Measurements from ENCODE around the gene RBM19. TPM values are rescaled to one million over a fixed set of nuclear protein-coding genes. Genes with fewer than 3 reads are reported as not detected.

The RBM19 gene
- total RNA-seq, 1 experiment from 2014 or later: 35.7 TPM

DNA sequence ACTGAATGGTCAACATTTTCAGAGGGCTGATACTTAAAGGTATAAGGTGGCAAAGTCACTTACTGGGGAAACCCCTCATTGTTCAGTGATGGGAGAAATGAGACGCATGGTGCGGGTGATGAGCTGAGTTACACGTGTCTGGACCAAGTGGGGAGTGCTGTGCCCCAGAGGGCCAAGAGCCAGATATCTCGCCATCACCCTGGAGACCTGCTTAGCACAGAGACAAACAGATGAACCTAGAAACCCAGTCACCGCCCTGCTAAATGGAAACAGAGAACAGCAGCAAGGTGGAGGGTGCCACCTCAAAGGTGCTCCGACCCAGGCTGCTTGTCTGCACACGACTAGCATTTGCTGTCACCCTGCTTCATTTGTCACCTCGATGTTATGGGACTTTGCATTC is 92.4 kb downstream of the RBM19 start:
- intact Hi-C loops (cut with micrococcal nuclease; ENCODE audit: unreplicated experiment): no loop called here
- H3K36me3 ChIP-seq (ENCODE audit: control insufficient read depth, insufficient read depth, low read length): peaks cover 1% of the 10 kb centered on the region; the same call in 1 of the 2 replicates
- Mint-ChIP-seq H3K27ac (ENCODE audit: unreplicated experiment) (no peak overlapping the region), H3K27me3 (ENCODE audit: insufficient read depth, unreplicated experiment) (no peaks in the 10 kb centered on the region), H3K36me3 (ENCODE audit: insufficient read depth, unreplicated experiment) (peaks cover 10% of the 10 kb centered on the region), H3K4me3 (ENCODE audit: unreplicated experiment) (no peak overlapping the region), H3K4me1 (ENCODE audit: low read depth, unreplicated experiment) (no peaks in the 10 kb centered on the region), H3K9me3 (ENCODE audit: unreplicated experiment) (no peaks in the 10 kb centered on the region)
- no TSS peak for BruUV-seq (replicated peaks)
- H3K4me3 ChIP-seq (ENCODE audit: low read depth, low read length): no peak overlapping the region
- no peak for DNase-seq
- H3K27me3 ChIP-seq (replicated peaks; ENCODE audit: control insufficient read depth, insufficient read depth, low read length): no peaks in the 10 kb centered on the region
- TF ChIP-seq, protein P1, sequence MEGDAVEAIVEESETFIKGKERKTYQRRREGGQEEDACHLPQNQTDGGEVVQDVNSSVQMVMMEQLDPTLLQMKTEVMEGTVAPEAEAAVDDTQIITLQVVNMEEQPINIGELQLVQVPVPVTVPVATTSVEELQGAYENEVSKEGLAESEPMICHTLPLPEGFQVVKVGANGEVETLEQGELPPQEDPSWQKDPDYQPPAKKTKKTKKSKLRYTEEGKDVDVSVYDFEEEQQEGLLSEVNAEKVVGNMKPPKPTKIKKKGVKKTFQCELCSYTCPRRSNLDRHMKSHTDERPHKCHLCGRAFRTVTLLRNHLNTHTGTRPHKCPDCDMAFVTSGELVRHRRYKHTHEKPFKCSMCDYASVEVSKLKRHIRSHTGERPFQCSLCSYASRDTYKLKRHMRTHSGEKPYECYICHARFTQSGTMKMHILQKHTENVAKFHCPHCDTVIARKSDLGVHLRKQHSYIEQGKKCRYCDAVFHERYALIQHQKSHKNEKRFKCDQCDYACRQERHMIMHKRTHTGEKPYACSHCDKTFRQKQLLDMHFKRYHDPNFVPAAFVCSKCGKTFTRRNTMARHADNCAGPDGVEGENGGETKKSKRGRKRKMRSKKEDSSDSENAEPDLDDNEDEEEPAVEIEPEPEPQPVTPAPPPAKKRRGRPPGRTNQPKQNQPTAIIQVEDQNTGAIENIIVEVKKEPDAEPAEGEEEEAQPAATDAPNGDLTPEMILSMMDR (IDR thresholded peaks at IDR 0.05; ENCODE audit: insufficient read depth in 1 of 2, low read depth in 1 of 2, low read length in 1 of 2, severe bottlenecking in 1 of 2, unreplicated experiment in 1 of 2): no peak
- ChIA-PET CTCF (interaction anchor here (0.7 kb wide), 1 partner anchor 106 kb away, joined by 4 read pairs; no protein-coding TSS in a partner anchor), POLR2A (no interaction called here)
- H3K4me1 ChIP-seq: no peaks in the 10 kb centered on the region
- H3K9me3 ChIP-seq: no peaks in the 10 kb centered on the region

DNA sequence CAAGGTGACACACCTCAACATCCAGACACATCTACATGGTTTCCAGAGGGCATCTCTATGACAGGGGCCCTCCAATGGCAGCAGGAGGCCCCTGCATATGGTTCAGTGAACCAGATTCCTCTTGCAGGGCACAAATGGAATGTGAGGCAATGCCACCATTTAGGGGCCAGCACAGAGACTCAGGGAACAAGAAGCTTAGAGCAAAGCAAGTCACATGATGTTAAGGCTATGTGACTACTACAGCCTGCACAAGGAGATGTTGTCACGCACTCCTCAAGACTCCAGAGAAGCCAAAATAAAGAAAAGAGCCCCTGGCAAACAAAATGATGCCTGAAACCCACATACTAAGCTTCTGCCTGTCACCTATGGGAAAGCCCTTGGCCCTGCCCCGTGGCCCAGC is 95.2 kb downstream of the RBM19 start:
- DNase-seq: no peak
- H3K9me3 ChIP-seq: no peaks in the 10 kb centered on the region
- Mint-ChIP-seq H3K36me3 (ENCODE audit: insufficient read depth, unreplicated experiment) (peaks cover 6% of the 10 kb centered on the region), H3K27ac (ENCODE audit: unreplicated experiment) (no peak overlapping the region), H3K9me3 (ENCODE audit: unreplicated experiment) (no peaks in the 10 kb centered on the region), H3K4me3 (ENCODE audit: unreplicated experiment) (no peak overlapping the region), H3K4me1 (ENCODE audit: low read depth, unreplicated experiment) (no peaks in the 10 kb centered on the region), H3K27me3 (ENCODE audit: insufficient read depth, unreplicated experiment) (no peaks in the 10 kb centered on the region)
- no TSS peak for BruUV-seq (replicated peaks)
- H3K4me3 ChIP-seq (ENCODE audit: low read depth, low read length): no peak overlapping the region
- intact Hi-C loops (cut with micrococcal nuclease; ENCODE audit: unreplicated experiment): no loop called here
- H3K4me1 ChIP-seq: no peaks in the 10 kb centered on the region
- CTCF ChIA-PET: no interaction called here
- POLR2A ChIA-PET: no interaction called here
- no peaks in the 10 kb centered on the region for H3K27me3 ChIP-seq (replicated peaks; ENCODE audit: control insufficient read depth, insufficient read depth, low read length)
- H3K36me3 ChIP-seq (ENCODE audit: control insufficient read depth, insufficient read depth, low read length): peaks cover 1% of the 10 kb centered on the region; the same call in 1 of the 2 replicates
- TF ChIP-seq, protein P1 (IDR thresholded peaks at IDR 0.05; ENCODE audit: insufficient read depth in 1 of 2, low read depth in 1 of 2, low read length in 1 of 2, severe bottlenecking in 1 of 2, unreplicated experiment in 1 of 2): no peak

- DNase-seq: no peak
- H3K27ac Mint-ChIP-seq (ENCODE audit: unreplicated experiment): no peak overlapping the region
- H3K36me3 Mint-ChIP-seq (ENCODE audit: insufficient read depth, unreplicated experiment): peaks cover 11% of the 10 kb centered on the region
- no TSS peak for BruUV-seq (replicated peaks)
- Histone ChIP-seq H3K36me3 (ENCODE audit: control insufficient read depth, insufficient read depth, low read length) (peaks cover 1% of the 10 kb centered on the region; the same call in 1 of the 2 replicates), H3K4me1 (no peaks in the 10 kb centered on the region), H3K4me3 (ENCODE audit: low read depth, low read length) (no peak overlapping the region), H3K27me3 (replicated peaks; ENCODE audit: control insufficient read depth, insufficient read depth, low read length) (no peaks in the 10 kb centered on the region), H3K9me3 (no peaks in the 10 kb centered on the region)
- ChIA-PET POLR2A (no interaction called here), CTCF (no interaction called here)
- no peak overlapping the region for H3K4me3 Mint-ChIP-seq (ENCODE audit: unreplicated experiment)
- H3K27me3 Mint-ChIP-seq (ENCODE audit: insufficient read depth, unreplicated experiment): no peaks in the 10 kb centered on the region
- intact Hi-C loops (cut with micrococcal nuclease; ENCODE audit: unreplicated experiment): no loop called here
- no peaks in the 10 kb centered on the region for H3K4me1 Mint-ChIP-seq (ENCODE audit: low read depth, unreplicated experiment)
- no peaks in the 10 kb centered on the region for H3K9me3 Mint-ChIP-seq (ENCODE audit: unreplicated experiment)
- TF ChIP-seq, protein P1 (IDR thresholded peaks at IDR 0.05; ENCODE audit: insufficient read depth in 1 of 2, low read depth in 1 of 2, low read length in 1 of 2, severe bottlenecking in 1 of 2, unreplicated experiment in 1 of 2): no peak
Measured at GRCh38 chr12:113870035-113870434, 96.1 kb downstream of the RBM19 start.

All from Caco-2 (cell line).